HG02763 (cell line): ENCODE results near the gene SSX5.
"Not testable (repeated sequence)": the region's sequence is repeated elsewhere in the genome, so short reads cannot be mapped to it uniquely, and the experiment has no call there.

Source experiments
- ATAC-seq: cut with Tn5 transposase; IDR thresholded peaks from one replicate; pipeline ENCODE4 v1.9.1; 2021; ENCODE audit warnings: mild to moderate bottlenecking, moderate library complexity; ENCODE audit not compliant: unreplicated experiment

The SSX5 gene, protein sequence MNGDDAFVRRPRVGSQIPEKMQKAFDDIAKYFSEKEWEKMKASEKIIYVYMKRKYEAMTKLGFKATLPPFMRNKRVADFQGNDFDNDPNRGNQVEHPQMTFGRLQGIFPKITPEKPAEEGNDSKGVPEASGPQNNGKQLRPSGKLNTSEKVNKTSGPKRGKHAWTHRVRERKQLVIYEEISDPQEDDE

DNA sequence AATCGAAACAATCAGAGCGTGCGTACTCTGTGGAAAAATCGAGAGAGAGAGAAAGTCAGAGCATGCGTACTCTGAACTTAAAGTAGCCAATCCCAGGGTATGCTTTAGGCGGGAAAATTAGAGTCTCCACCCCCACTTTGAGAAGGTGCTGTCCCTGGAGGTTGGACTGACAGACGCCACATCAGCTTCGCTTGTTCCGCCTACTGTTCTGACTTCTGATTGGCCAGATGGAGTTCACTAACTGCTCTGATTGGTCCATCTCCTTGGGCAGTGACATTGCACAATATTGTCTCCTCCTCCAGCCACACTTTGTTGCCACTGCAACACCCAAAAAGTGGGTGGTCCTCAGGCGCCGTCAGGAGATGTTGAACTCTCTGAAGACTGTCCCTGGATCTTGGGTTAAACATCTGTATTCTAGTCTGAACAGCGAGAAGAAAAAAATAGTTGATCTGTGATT lies at the start of gene SSX5:
Gene SSX5, minus strand, starts transcription at position 51 of the 457 bp plus-strand sequence. CDS start 1,437 bp downstream, outside the sequence.
- ATAC-seq, result no peak

DNA sequence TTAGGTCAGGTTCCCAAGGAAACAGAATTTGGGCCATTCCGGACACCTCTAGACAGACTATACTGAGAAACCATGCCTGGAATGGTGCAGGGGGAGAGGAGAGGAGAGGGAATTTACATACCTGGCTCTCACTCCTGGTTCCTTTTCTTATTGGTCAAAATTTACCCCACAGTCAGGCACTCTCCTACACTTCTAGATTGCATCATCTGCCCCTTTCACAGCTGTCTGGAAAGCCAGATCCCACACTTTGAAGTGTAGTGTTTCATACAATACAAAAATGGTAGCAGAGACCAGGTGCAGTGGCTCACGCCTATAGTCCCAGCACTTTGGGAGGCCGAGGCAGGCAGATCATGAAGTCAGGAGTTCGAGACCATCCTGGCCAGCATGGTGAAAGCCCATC lies 27.6 kb upstream of the SSX5 start:
- not testable (repeated sequence) for ATAC-seq

DNA sequence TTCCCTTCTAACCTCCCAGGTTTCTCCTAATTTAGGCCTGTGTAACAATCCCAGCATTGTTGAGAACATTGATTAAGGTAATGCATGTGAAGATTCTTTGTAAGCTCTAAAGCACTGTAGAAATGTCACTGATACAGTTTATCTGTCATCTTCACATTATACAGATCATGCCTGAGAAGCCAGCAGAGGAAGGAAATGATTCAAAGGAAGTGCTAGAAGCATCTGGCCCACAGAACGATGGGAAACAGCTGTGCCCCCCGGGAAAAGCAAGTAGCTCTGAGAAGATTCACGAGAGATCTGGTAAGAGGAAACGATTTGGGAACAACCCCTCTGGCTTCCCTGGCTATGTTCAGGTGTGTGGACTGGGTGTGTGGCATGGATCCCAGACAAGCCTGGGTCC lies 17.7 kb upstream of the SSX5 start:
- ATAC-seq, result not testable (repeated sequence)

DNA sequence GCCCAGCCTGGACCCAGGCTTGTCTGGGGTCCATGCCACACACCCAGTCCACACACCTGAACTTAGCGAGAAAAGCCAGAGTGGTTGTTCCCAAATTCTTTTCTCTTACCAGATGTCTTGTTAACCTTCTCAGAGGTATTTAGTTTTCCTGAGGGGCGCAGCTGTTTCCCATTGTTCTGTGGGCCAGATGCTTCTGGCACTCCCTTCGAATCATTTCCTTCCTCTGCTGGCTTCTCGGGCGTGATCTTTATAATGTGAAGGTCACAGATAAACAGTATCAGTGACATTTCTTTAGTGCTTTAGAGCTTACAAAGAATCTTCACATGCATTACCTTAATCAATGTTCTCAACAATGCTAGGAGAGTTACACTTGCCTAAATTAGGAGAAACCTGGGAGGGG lies 6.6 kb downstream of the SSX5 start:
- not testable (repeated sequence) for ATAC-seq

DNA sequence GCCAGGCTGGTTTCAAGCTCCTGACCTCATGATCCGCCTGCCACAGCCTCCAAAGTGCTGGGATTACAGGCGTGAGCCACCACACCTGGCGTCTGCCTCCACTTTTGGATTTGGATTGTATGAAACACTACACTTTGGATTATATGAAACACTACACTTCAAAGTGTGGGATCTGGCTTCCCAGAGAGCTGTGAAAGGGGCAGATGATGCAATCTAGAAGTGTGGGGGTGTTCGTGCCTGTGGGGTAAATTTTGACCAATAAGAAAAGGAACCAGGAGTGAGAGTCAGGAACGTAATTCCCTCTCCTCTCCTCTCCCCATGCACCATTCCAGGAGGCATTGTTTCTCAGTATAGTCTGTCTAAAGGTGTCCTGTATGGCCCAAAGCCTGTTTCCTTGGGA lies 14.7 kb downstream of the SSX5 start:
- not testable (repeated sequence) for ATAC-seq

DNA sequence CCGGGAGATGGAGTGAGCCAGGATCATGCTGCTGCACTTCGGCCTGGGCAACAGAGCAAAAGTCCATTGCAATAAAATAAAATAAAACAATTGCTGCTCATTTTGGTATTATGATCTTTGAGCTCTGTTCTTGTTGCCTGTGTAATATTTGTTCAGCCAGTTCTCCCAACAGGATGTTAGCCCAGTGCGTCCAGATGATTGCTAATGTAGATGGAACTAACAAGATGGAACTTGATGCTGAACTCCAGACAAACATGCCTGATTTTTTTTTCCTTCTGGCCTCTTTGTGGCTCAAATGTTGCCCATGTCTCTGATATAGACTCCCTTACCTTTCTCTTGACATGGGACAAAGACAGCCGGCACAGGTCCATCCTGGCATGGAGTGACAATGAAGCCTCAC lies 15.8 kb downstream of the SSX5 start:
- ATAC-seq, result no peak

DNA sequence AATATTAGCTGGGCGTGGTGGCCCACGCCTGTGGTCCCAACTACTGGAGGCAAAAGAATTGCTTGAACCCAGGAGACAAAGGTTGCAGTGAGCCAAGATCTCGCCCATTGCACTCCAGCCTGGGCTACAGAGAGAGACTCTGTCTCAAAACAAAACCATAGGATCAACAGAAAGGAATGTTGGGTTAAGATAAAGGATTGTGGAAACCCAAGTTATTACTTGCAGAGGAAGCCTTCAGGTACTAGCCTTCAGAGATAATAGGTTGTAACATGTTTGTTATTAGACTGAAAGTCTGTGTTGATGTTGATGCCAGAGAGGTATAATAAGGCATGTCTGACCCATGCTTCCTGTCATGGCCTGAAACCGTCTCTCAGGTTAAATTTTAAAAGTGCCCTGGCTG lies 16.9 kb downstream of the SSX5 start:
- ATAC-seq, result no peak

DNA sequence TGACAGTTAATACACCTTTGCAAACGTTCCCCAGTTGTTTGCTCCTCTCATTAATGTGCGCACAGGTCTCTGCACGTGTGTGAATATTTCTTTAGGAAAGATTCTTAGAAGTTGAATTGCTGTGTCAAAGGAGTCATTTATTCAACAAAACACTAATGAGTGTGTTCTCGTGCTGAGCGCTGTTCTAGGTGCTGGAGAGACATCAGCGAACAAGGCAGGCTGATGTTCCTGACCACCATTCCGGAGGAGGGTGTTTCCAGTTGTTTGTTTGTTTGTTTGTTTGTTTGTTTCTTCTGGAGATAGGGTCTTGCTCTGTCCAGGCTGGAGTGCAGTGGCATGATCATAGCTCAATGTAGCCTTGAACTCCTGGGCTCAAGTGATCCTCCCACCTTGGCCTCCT lies 30.3 kb downstream of the SSX5 start:
- not testable (repeated sequence) for ATAC-seq

DNA sequence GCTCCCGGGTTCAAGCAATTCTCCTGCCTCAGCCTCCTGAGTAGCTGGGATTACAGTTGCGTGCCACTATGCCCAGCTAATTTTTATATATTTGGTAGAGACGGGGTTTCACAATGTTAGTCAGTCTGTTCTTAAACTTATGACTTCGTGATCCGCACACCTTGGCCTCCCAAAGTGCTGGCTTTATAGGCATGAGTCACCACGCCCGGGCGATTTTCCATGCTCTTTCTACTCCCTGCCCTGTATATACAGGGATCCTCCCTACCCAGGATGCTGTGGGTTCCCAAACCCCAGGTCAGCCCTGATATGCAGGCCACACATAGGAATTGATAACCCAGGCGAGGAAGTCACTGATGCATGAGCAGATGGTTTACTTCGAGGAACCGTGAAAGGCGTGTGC lies 31.4 kb downstream of the SSX5 start:
- ATAC-seq, result no peak

DNA sequence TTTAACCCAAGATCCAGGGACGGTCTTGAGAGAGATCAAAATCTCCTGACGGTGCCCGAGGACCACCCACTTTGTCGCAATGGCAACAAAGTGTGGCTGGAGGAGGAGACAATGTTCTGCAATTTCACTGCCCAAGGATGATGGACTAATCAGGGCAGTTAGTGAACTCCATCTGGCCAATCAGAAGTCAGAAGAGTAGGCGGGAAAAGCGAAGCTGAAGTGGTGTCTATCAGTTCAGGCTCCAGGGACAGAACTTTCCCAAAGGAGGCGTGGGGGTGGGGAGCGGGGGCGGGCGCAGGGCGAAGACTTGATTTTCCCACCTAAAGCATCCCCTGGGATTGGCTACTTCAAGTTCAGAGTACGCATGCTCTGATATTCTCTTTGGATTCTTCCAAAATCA lies 40.6 kb downstream of the SSX5 start:
- ATAC-seq, result no peak

DNA sequence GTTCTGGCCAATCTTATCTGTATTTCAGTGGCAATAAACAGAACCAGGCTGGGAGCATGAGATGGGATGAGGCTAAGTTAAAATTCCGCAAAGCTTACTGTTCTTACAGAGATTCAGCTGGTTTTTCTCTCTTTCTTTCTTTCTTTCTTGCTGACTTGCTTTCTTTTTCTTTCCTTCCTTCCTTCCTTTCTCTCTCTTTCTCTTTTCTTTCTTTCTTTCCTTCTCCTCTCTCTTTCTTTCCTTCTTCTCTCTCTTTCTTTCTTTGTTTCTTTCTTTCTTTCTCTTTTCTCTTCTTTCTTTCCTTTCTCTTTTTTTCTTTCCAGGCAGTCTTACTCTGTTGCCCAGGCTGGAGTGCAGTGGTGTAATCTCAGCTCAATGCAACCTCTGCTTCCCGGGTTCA lies 41.8 kb downstream of the SSX5 start:
- ATAC-seq, result no peak

DNA sequence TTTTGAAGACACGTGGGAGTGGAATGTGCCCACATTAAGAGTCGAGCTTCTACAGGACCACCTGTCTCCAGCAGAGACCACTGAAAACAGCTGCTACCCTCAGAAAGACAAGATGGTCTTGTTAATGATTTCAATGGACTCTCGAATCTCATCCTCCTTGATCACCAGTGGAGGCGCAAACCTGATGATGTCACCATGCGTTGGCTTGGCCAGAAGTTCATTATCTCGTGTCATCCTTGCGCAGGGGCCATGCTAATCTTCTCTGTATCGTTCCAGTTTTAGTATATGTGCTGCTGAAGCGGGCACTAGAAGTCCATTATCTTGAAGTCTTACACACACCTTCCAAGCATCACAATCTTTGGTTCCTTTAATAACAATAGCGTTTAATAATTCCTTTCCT lies 42.8 kb downstream of the SSX5 start:
- ATAC-seq, result no peak

DNA sequence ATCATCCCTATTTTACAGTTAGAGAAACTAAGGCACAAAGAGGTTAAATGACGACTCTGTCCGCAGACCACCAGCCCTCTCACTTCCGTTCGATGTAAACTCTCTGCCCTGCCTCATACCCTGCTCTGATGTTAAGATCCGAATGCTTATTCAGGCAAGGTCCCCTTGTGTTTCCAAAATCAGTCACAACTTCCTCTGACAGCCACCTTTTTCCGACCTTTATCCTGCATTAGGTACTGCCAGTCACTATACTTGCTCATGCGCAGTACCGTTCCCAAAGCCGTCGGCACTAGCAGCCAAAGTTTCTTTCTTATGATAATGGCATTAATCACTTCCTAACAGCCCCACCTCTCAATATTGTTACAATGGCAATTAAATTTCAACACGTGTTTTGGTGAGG lies 53.9 kb downstream of the SSX5 start:
- ATAC-seq, result not testable (repeated sequence)

DNA sequence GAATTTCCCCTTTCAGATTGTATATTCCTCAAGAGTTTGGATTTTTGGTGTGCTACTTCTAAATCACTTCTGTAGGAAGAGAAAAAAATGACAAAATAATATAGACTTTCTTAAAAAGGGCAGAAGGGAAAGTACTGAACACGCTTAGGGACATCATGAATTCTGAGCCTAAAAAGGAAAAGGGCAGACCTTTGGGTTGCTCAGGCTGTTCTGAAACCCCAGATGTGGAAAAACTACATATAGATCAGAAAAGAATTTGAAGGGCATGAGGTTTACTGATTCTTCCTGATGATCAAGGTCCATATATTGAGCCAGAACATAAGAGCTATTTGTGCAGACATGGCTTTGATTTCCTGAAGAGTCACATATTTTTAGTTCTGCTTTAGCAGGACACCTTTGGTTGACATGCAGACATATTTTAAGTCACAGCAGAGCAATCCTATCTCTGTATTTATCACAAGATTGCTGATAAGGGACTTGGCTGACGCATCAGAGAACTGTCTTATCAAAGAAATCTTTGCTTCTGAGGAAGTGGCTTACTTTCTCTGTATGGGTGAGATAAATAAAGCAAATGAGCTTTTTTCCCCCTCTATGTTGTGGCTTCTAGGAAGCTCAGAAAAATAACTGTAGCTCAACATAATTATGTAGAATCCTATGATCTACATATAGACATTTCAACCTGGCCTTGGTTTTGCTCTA lies 54.6 kb downstream of the SSX5 start:
- not testable (repeated sequence) for ATAC-seq

DNA sequence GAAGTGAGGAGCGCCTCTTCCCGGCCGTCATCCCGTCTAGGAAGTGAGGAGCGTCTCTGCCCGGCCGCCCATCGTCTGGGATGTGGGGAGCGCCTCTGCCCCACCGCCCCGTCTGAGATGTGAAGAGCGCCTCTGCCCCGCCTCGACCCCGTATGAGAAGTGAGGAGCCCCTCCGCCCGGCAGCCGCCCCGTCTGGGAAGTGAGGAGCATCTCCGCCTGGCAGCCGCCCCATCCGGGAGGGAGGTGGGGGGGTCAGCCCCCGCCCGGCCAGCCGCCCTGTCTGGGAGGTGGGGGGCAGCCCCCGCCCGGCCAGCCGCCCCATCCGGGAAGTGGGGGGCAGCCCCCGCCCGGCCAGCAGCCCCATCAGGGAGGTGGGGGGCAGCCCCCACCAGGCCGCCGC lies 57.5 kb downstream of the SSX5 start:
- not testable (repeated sequence) for ATAC-seq
